NCI-H345 treated with DMSO at 0.1 percent for 48 hours (cell line): ENCODE results near the gene GRID1.

Experiments used
- DNase-seq: peaks from one replicate; lab custom pipeline; 2025; ENCODE audit not compliant: unreplicated experiment; lab: John Stamatoyannopoulos, UW

The GRID1 gene

DNA sequence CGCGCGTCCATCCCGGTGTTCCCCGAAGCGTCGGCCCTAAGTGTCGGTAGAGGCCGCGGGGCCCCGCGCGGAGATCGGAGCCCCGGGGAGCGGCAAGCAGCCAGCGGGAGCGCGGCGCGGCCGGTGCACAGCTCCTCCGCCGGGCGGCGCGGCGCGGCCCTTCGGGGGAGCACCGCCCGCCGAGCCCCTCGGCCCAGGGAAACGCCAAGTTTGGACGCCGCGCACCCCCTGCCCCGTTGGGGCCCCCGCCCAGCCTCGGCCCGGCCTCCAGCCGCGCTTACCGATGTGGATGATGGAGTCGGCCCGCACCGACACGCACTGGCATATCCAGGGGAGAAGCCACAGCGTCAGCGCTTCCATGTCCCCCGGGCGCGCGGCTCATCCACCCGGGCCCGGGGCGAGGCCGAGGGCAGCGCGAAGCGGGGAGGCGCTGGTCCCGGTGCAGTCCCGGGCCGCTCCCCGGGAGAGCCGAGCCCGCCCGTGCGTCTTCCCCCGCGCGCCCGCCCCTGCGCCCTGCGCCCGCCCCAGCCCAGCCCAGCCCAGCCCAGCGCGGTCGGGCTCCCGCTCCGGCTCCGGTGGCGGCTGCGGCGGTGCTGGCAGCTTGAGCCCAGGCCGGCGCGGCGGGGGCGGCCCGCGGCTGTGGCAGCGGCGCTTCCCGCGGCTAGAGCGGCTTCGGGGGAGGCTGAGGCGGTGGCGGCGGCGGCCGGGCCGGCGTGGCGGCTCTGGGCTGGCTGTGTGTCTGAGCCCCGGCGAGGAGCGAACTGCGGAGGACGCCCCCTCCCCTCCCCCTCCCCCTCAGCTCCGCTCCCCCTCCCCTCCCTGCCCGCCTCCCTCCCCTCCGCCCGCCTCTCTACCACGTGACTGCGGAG lies at the start of gene GRID1:
Gene GRID1 (minus strand): TSS at position 763 of the 869 bp plus-strand sequence.
- DNase-seq: peak; percentile 5

GRCh38 chr10:86415583-86415982 lies 49.0 kb upstream of the GRID1 start:
- no peak for DNase-seq

GRCh38 chr10:86415116-86415515 lies 48.5 kb upstream of the GRID1 start:
- DNase-seq: no peak

GRCh38 chr10:86413046-86413728 lies 46.6 kb upstream of the GRID1 start:
- DNase-seq: no peak

- no peak for DNase-seq
These were observed 45.4 kb upstream of the GRID1 start for GRCh38 chr10:86411852-86412560.

- DNase-seq: no peak
These were observed 44.8 kb upstream of the GRID1 start for GRCh38 chr10:86411281-86411841.

DNA sequence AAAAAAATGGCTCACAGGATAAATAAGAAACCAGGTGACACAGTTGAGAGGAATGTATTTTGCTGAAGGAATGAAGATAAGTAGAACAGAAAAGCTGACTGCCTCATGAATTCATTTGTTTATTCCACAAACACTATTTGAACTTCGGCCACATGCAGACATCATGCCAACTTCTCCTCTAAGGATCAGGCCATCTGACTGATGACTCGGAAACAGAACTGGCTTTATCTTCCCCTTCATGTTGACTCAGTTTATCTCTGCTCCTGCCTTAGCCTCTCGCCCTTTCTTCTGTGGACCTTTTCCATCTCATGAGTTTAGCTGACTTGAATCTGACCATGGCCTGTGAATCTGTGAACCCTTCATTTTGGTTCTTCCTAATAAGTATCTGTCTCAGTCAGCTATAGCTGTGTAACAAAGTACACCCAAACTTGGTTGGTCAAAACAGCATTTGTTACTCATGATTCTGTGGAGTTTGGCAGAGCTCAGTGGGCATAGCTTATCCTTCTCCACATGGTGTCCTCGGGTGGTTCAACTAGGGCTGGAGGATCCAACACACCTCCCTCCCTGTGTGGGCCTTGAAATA lies 44.0 kb upstream of the GRID1 start:
- DNase-seq: no peak

- no peak for DNase-seq
These were observed 42.6 kb upstream of the GRID1 start for GRCh38 chr10:86409183-86409582.

DNA sequence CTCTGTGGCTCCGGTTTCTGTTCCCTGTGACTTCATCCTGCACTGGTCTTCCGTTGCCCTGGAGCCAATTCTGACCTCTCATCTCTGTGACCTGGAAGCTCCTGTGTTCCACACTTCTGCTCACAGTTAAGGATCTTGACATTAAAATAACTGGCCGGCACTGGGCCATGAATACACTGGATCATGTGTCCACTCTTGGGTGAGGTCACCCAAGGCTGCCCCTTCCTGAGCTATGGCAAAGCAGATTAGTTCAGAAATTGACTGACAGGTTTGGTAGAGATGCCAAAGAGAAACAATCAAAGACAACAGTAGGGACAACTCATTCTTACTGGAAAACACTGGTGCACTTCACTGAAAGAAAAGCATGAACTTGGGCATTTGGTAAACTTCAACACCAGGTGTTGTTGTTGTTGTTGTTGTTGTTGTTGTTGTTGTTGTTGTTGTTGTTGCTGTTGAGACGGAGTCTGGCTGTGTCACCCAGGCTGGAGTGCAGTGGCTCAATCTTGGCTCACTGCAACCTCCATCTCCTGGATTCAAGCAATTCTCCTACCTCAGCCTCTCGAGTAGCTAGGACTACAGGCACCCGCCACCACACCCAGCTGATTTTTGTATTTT lies 36.7 kb upstream of the GRID1 start:
- no peak for DNase-seq

DNA sequence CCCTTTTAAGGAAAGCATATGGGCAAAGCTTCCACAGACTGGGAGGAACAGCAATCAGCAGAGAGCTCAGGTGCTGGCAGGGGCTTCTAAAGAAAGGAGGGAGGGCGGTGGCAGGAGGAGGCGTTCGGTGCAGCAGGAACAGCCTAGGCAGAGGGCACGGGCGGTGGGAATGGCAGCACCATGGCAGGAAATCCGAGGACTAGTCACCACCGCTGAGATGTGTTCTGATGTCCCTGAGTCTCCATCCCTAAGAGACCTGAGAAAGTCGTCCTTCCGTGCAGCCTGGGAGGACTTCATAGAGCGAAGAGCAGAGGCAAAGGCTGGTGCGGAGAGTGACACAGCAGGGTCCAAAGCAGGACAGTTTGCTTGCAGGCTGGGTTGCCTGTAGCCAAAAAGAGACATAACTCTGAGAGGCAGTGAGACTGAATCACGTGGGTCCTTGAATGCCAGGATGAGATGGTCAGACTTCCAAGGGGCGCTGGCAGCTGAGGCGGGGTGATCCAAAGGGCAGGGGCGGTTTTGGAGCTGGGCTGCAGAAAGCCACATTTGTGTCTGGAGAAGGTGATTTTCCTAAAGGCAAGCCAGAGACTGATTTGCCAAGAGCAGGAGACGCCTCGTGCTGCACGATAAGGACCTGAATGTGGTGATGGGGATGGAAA lies 35.8 kb upstream of the GRID1 start:
- DNase-seq: no peak

DNA sequence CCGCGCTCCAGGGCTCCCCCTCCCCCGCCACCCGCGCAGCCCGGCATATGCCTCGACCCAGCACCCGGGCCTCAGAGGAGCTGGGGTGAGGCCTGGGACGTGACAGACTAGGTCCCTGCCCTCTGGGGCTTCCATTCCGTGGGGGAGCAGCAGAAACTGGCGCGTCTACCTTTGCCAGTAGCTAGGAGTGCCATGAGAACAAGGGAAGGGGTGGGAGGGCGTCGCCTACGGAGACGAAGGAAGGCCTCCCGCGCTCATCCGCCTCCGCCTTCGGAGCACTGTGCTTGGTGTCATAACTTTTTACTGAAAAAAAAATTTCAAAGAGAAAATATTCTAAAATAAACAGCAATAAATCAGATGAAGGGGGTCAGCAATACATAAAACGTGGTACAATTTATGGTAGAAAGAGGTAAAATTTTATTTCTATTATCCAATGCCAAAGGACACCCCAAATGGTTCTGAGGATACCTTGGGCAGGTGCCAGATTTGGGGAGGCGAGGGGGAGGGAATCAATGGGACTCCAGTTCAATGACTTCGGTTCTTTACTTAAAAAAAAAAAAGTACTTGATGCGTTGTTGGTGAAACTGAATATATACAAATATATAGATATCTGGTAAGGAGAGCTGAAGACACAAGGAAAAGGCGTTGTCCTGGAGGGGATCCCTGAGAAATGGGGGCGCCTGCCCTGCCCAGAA lies 35.1 kb upstream of the GRID1 start:
- DNase-seq: no peak

- no peak for DNase-seq
These were observed 34.4 kb upstream of the GRID1 start for GRCh38 chr10:86400705-86401587.

GRCh38 chr10:86399879-86400704 lies 33.5 kb upstream of the GRID1 start:
- DNase-seq: peak; percentile 61

GRCh38 chr10:86399514-86399878 lies 32.9 kb upstream of the GRID1 start:
- DNase-seq: no peak

- DNase-seq: no peak
These were observed 30.5 kb upstream of the GRID1 start for GRCh38 chr10:86397120-86397519.

- DNase-seq: no peak
These were observed 27.4 kb upstream of the GRID1 start for GRCh38 chr10:86393862-86394455.

GRCh38 chr10:86393362-86393761 lies 26.8 kb upstream of the GRID1 start:
- DNase-seq: no peak
